ENCODE measurements around the gene IL31RA. TPM values are rescaled to one million over a fixed set of nuclear protein-coding genes. Genes with fewer than 3 reads are reported as not detected.
A peak's percentile ranks its signal among the peaks of the same experiment; 100 is the strongest.

Gene IL31RA
- total RNA-seq, 3 donors from 2014 or later = not detected

GRCh38 chr5:55920784-55921183 lies 69.6 kb downstream of the IL31RA start:
- Histone ChIP-seq H3K4me3 (no peak overlapping the region), H3K27me3 (no peaks in the 10 kb centered on the region), H3K4me1 (no peaks in the 10 kb centered on the region), H3K27ac (no peak overlapping the region), H3K36me3 (no peaks in the 10 kb centered on the region), H3K9me3 (no peaks in the 10 kb centered on the region)
- intact Hi-C loops (cut with DNase I; ENCODE audit: low total_unique reads) = no loop called here
- DNase-seq (ENCODE audit: low spot score in 2 of 2) = no peak
- TF ChIP-seq CTCF (IDR thresholded peaks at IDR 0.05) (no peak), POLR2AphosphoS5 (IDR thresholded peaks at IDR 0.05) (no peak), POLR2A (IDR thresholded peaks at IDR 0.05) (no peak)

DNA sequence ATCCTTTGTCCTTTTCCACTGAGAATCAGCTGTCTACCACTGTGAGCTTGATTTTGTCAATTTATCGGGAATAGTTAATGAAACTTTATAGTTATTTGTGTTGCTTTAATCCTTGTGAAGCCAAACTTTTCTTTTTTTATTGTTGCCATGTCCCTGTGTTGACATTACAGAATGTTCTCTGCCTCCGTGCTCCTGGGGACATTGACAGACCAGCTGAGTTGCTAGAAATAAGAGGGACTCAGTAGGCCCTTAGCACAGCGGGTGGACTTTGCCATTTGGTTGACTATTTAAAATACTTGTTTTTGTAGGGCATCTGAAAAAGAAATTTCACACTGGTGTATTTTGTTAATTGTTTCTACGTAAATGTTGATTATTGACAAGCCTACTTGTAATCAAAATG lies 70.5 kb downstream of the IL31RA start:
- TF ChIP-seq CTCF (IDR thresholded peaks at IDR 0.05) = no peak
- no peak for TF ChIP-seq POLR2AphosphoS5 (IDR thresholded peaks at IDR 0.05)
- TF ChIP-seq POLR2A (IDR thresholded peaks at IDR 0.05) = no peak
- no peak overlapping the region for H3K4me3 ChIP-seq
- H3K9me3 ChIP-seq = no peaks in the 10 kb centered on the region
- no peak for DNase-seq (ENCODE audit: low spot score in 2 of 2)
- no peaks in the 10 kb centered on the region for H3K36me3 ChIP-seq
- intact Hi-C loops (cut with DNase I; ENCODE audit: low total_unique reads) = no loop called here
- no peak overlapping the region for H3K27ac ChIP-seq
- H3K4me1 ChIP-seq = no peaks in the 10 kb centered on the region
- no peaks in the 10 kb centered on the region for H3K27me3 ChIP-seq

- intact Hi-C loops (cut with DNase I; ENCODE audit: low total_unique reads) = no loop called here
- H3K4me3 ChIP-seq = peak overlapping the region; percentile 26 to 58 (median 34)
- no peaks in the 10 kb centered on the region for H3K4me1 ChIP-seq
- no peaks in the 10 kb centered on the region for H3K36me3 ChIP-seq
- H3K27me3 ChIP-seq = no peaks in the 10 kb centered on the region
- no peaks in the 10 kb centered on the region for H3K9me3 ChIP-seq
- no peak for DNase-seq (ENCODE audit: low spot score in 2 of 2)
- TF ChIP-seq POLR2AphosphoS5 (IDR thresholded peaks at IDR 0.05) (no peak), POLR2A (IDR thresholded peaks at IDR 0.05) (no peak), CTCF (IDR thresholded peaks at IDR 0.05) (no peak)
- peak overlapping the region in 1 of 2 donors; percentile 19 for H3K27ac ChIP-seq
These were observed 72.1 kb downstream of the IL31RA start for GRCh38 chr5:55923177-55923771.

DNA sequence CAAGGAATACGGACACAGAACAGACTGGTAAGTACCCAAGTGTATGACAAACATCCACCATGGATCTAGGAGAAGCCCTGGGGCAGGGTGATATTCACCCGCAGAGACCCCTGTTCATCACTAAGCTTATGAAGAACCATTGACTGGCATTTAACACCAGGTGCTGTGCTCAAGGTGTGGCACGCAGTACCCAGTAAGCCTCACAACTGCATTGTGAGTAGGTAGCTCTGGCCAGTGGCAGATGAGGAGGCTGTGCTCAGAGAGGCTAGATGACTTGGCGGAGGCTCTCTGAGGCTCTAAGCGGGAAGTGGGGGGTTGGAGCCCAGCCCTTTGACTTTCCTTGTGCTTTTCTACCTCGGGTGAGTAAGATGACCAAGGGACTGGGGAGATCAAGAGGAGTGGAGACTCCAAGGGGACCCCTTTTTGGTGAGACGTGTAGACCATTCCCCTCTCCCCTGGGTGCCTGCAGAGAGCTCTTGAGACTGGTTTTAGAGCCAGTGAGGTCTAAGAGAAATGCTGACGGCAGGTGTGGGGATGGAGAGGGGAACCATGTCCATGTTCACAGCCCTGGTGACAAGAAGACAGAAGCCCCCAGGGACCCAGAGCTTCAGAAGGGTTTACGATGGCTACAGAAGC lies 72.8 kb downstream of the IL31RA start:
- no peak for DNase-seq (ENCODE audit: low spot score in 2 of 2)
- Histone ChIP-seq H3K36me3 (no peaks in the 10 kb centered on the region), H3K27ac (no peak overlapping the region), H3K4me1 (no peaks in the 10 kb centered on the region), H3K9me3 (no peaks in the 10 kb centered on the region), H3K4me3 (no peak overlapping the region), H3K27me3 (no peaks in the 10 kb centered on the region)
- intact Hi-C loops (cut with DNase I; ENCODE audit: low total_unique reads) = no loop called here
- TF ChIP-seq CTCF (IDR thresholded peaks at IDR 0.05) = no peak
- TF ChIP-seq POLR2A (IDR thresholded peaks at IDR 0.05) = no peak
- no peak for TF ChIP-seq POLR2AphosphoS5 (IDR thresholded peaks at IDR 0.05)

DNA sequence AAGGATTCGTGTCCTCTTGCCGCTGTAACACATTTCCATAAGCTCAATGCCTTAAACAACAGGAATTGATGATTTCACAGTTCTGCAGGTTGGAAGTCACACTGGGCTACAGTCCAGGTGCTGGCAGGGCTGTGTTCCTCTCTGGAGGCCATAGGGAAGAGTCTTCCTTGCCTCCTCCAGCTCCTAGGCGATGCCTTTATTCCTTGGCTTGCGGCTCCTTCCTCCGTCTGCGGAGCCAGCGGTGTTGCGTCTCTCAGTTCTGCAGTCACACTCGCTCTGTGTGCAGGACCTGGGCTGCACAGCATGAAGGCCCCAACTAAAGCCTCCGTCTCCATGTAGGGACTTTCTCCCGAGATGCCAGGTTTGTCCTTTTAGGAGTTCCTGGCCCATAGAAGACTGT lies 73.6 kb downstream of the IL31RA start:
- Histone ChIP-seq H3K4me3 (no peak overlapping the region), H3K9me3 (no peaks in the 10 kb centered on the region), H3K36me3 (no peaks in the 10 kb centered on the region), H3K4me1 (no peaks in the 10 kb centered on the region), H3K27me3 (no peaks in the 10 kb centered on the region), H3K27ac (no peak overlapping the region)
- DNase-seq (ENCODE audit: low spot score in 2 of 2) = no peak
- intact Hi-C loops (cut with DNase I; ENCODE audit: low total_unique reads) = no loop called here
- TF ChIP-seq POLR2AphosphoS5 (IDR thresholded peaks at IDR 0.05) (no peak), POLR2A (IDR thresholded peaks at IDR 0.05) (no peak), CTCF (IDR thresholded peaks at IDR 0.05) (no peak)

Measured in breast epithelium (tissue), 4 donors.